ENCODE data around the gene ADCK1. TPM values are rescaled to one million over a fixed set of nuclear protein-coding genes. Genes with fewer than 3 reads are reported as not detected.

Gene ADCK1
- total and polyA plus RNA-seq, 9 of the 15 experiments (the other 6 are each of a cell fraction or from before 2014, with no cell fraction given), result 2.8 to 8.9 (median 4.3) TPM

- Histone ChIP-seq H4K20me1 (replicated peaks; ENCODE audit: control insufficient read depth, insufficient read depth, low read length) (no peaks in the 10 kb centered on the region), H2AFZ (ENCODE audit: low read depth, low read length) (no peak overlapping the region), H3K4me2 (ENCODE audit: insufficient read depth, low read length) (no peak overlapping the region), H3K36me3 (ENCODE audit: control insufficient read depth, insufficient read depth, low read length) (no peaks in the 10 kb centered on the region), H3K9me1 (ENCODE audit: control insufficient read depth, insufficient read depth, low read length) (no peaks in the 10 kb centered on the region), H3K79me2 (ENCODE audit: control insufficient read depth, insufficient read depth, low read length) (no peaks in the 10 kb centered on the region), H3K4me3 (no peak overlapping the region), H3K4me1 (replicated peaks in 1 of 2; ENCODE audit: control insufficient read depth in 2 of 2, insufficient read depth in 2 of 2, low read length in 2 of 2) (peaks cover 0 to 5% of the 10 kb centered on the region in 2 experiments; a peak in 2 of 5 replicates), H3K9ac (ENCODE audit: insufficient read depth in 1 of 2, low read depth in 2 of 2, low read length in 2 of 2) (no peak overlapping the region), H3K27ac (ENCODE audit: extremely low read depth, low read depth, low read length) (no peak overlapping the region), H3K27me3 (ENCODE audit: control insufficient read depth in 2 of 2, insufficient read depth in 2 of 2, low read length in 2 of 2) (no peaks in the 10 kb centered on the region), H3K9me3 (replicated peaks; ENCODE audit: control insufficient read depth, insufficient read depth, low read depth, low read length) (no peaks in the 10 kb centered on the region)
- ChIA-PET POLR2A (no interaction called here), CTCF (ENCODE audit: low intra/inter-chr PET ratio) (no interaction called here)
- intact Hi-C loops (cut with micrococcal nuclease), result no loop called here
- no peak for DNase-seq (ENCODE audit: extremely low read depth in 1 of 4, low spot score in 3 of 4)
- no peak for ATAC-seq
- TF ChIP-seq ZNF79 (CRISPR knock-in tag; IDR thresholded peaks at IDR 0.05; ENCODE audit: low read depth) (0 out of 2 replicates have a peak, but pooled peaks have one; percentile 14), HOMEZ (CRISPR knock-in tag; IDR thresholded peaks at IDR 0.05) (no peak)
- in situ Hi-C loops (cut with MboI), result no loop called here
- FAIRE-seq, result no peak
- no TSS peak for BruUV-seq (replicated peaks)
- WGBS (ENCODE audit: insufficient coverage, low coverage, missing lambda C conversion rate), result 50% methylated on average over 1 of the region's 1 CpG
These were observed 43.7 kb downstream of the ADCK1 start for GRCh38 chr14:77843651-77844050.

GRCh38 chr14:77844802-77845201 is 44.9 kb downstream of the ADCK1 start:
- 49% methylated on average over 4 of the region's 4 CpGs for WGBS (ENCODE audit: insufficient coverage, low coverage, missing lambda C conversion rate)
- FAIRE-seq (no peak), DNase-seq (ENCODE audit: extremely low read depth in 1 of 4, low spot score in 3 of 4) (no peak), ATAC-seq (no peak)
- no peaks in the 10 kb centered on the region; a peak in 1 of 5 replicates for H3K4me1 ChIP-seq (replicated peaks in 1 of 2; ENCODE audit: control insufficient read depth in 2 of 2, insufficient read depth in 2 of 2, low read length in 2 of 2)
- no peaks in the 10 kb centered on the region for H3K79me2 ChIP-seq (ENCODE audit: control insufficient read depth, insufficient read depth, low read length)
- TF ChIP-seq MLLT1 (IDR thresholded peaks at IDR 0.05), result peak in 1 of 2 experiments; percentile 82; a peak in 2 of 4 replicates
- no peak for TF ChIP-seq KDM2B (CRISPR knock-in tag; IDR thresholded peaks at IDR 0.05)
- TF ChIP-seq BCL6 (CRISPR knock-in tag; IDR thresholded peaks at IDR 0.05), result no peak
- peak; percentile 57; the same call in 1 of the 2 replicates for TF ChIP-seq ZBTB17 (CRISPR knock-in tag; IDR thresholded peaks at IDR 0.05)
- no peaks in the 10 kb centered on the region for H3K9me1 ChIP-seq (ENCODE audit: control insufficient read depth, insufficient read depth, low read length)
- H3K27me3 ChIP-seq (ENCODE audit: control insufficient read depth in 2 of 2, insufficient read depth in 2 of 2, low read length in 2 of 2), result no peaks in the 10 kb centered on the region
- H3K4me2 ChIP-seq (ENCODE audit: insufficient read depth, low read length), result no peak overlapping the region
- H3K4me3 ChIP-seq, result no peak overlapping the region
- H3K9ac ChIP-seq (ENCODE audit: insufficient read depth in 1 of 2, low read depth in 2 of 2, low read length in 2 of 2), result no peak overlapping the region
- H2AFZ ChIP-seq (ENCODE audit: low read depth, low read length), result no peak overlapping the region
- in situ Hi-C loops (cut with MboI), result no loop called here
- H3K27ac ChIP-seq (ENCODE audit: extremely low read depth, low read depth, low read length), result no peak overlapping the region
- POLR2A ChIA-PET, result interaction anchor here (0.6 to 1.4 kb wide), 3 partner anchors 8 to 79 kb away, joined by 3 to 6 read pairs (median 3); no protein-coding TSS in a partner anchor
- no TSS peak for BruUV-seq (replicated peaks)
- intact Hi-C loops (cut with micrococcal nuclease), result no loop called here
- no peaks in the 10 kb centered on the region for H4K20me1 ChIP-seq (replicated peaks; ENCODE audit: control insufficient read depth, insufficient read depth, low read length)
- H3K9me3 ChIP-seq (replicated peaks; ENCODE audit: control insufficient read depth, insufficient read depth, low read depth, low read length), result no peaks in the 10 kb centered on the region
- CTCF ChIA-PET (ENCODE audit: low intra/inter-chr PET ratio), result no interaction called here
- H3K36me3 ChIP-seq (ENCODE audit: control insufficient read depth, insufficient read depth, low read length), result no peaks in the 10 kb centered on the region

Data from K562 (cell line).